Measurements from ENCODE around the gene KRTAP6-3.

The KRTAP6-3 gene

GRCh38 chr21:30592140-30592539 lies at the start of gene KRTAP6-3:
TSS of gene KRTAP6-3 (plus strand) at chr21:30592440. CDS start at chr21:30592446, 6 bp downstream.
- DNase-seq (ENCODE audit: low read depth in 2 of 2): no peak

GRCh38 chr21:30552782-30553181 lies 39.5 kb upstream of the KRTAP6-3 start:
- no peak for DNase-seq (ENCODE audit: low read depth in 2 of 2)

- no peak for DNase-seq (ENCODE audit: low read depth in 2 of 2)
Observed at GRCh38 chr21:30555095-30555494, 37.1 kb upstream of the KRTAP6-3 start.

GRCh38 chr21:30561264-30561895 lies 30.9 kb upstream of the KRTAP6-3 start, which contains the start of gene KRTAP19-7:
TSS of gene KRTAP19-7 (minus strand) at chr21:30561314. CDS start at chr21:30561289, 25 bp downstream.
- no peak for DNase-seq (ENCODE audit: low read depth in 2 of 2)

- DNase-seq (ENCODE audit: low read depth in 2 of 2): no peak
Observed at GRCh38 chr21:30561957-30562356, 30.3 kb upstream of the KRTAP6-3 start.

- no peak for DNase-seq (ENCODE audit: low read depth in 2 of 2)
Observed at GRCh38 chr21:30563072-30563471, 29.2 kb upstream of the KRTAP6-3 start.

GRCh38 chr21:30563630-30564029 lies 28.6 kb upstream of the KRTAP6-3 start:
- no peak for DNase-seq (ENCODE audit: low read depth in 2 of 2)

- DNase-seq (ENCODE audit: low read depth in 2 of 2): no peak
Observed at GRCh38 chr21:30567617-30568016, 24.6 kb upstream of the KRTAP6-3 start.

- DNase-seq (ENCODE audit: low read depth in 2 of 2): no peak
Observed at GRCh38 chr21:30577766-30578165, 14.5 kb upstream of the KRTAP6-3 start.

- no peak for DNase-seq (ENCODE audit: low read depth in 2 of 2)
Observed at GRCh38 chr21:30579346-30579745, 12.9 kb upstream of the KRTAP6-3 start.

- DNase-seq (ENCODE audit: low read depth in 2 of 2): no peak
Observed at GRCh38 chr21:30580132-30580531, 12.1 kb upstream of the KRTAP6-3 start.

- DNase-seq (ENCODE audit: low read depth in 2 of 2): no peak
Observed at GRCh38 chr21:30582870-30583269, 9.4 kb upstream of the KRTAP6-3 start.

GRCh38 chr21:30590297-30590696 lies 1.9 kb upstream of the KRTAP6-3 start, which contains the start of gene KRTAP22-2:
TSS of gene KRTAP22-2 (minus strand) at chr21:30590397.
- no peak for DNase-seq (ENCODE audit: low read depth in 2 of 2)

GRCh38 chr21:30598802-30599201 lies 6.6 kb downstream of the KRTAP6-3 start, which contains the start of gene KRTAP6-2:
TSS of gene KRTAP6-2 (minus strand) at chr21:30598902. CDS start at chr21:30598874, 28 bp downstream.
- no peak for DNase-seq (ENCODE audit: low read depth in 2 of 2)

GRCh38 chr21:30600787-30601186 lies 8.5 kb downstream of the KRTAP6-3 start, which contains the start of gene KRTAP22-1:
TSS of gene KRTAP22-1 (plus strand) at chr21:30601087.
- no peak for DNase-seq (ENCODE audit: low read depth in 2 of 2)

GRCh38 chr21:30605968-30606367 lies 13.7 kb downstream of the KRTAP6-3 start:
- no peak for DNase-seq (ENCODE audit: low read depth in 2 of 2)

GRCh38 chr21:30612132-30612531 lies 19.9 kb downstream of the KRTAP6-3 start:
- no peak for DNase-seq (ENCODE audit: low read depth in 2 of 2)

- no peak for DNase-seq (ENCODE audit: low read depth in 2 of 2)
Observed at GRCh38 chr21:30613836-30614235, 21.6 kb downstream of the KRTAP6-3 start, which contains the start of gene KRTAP6-1. TSS of gene KRTAP6-1 (minus strand) at chr21:30613930. CDS start at chr21:30613904, 26 bp downstream.

- no peak for DNase-seq (ENCODE audit: low read depth in 2 of 2)
Observed at GRCh38 chr21:30615199-30615598, 23.0 kb downstream of the KRTAP6-3 start.

- DNase-seq (ENCODE audit: low read depth in 2 of 2): no peak
Observed at GRCh38 chr21:30616125-30616524, 23.9 kb downstream of the KRTAP6-3 start, which contains the start of gene KRTAP20-1. TSS of gene KRTAP20-1 (plus strand) at chr21:30616425. CDS start at chr21:30616455, 30 bp downstream.

- no peak for DNase-seq (ENCODE audit: low read depth in 2 of 2)
Observed at GRCh38 chr21:30620080-30620479, 27.8 kb downstream of the KRTAP6-3 start.

GRCh38 chr21:30620522-30620921 lies 28.3 kb downstream of the KRTAP6-3 start, which contains the start of gene KRTAP20-4:
TSS of gene KRTAP20-4 (plus strand) at chr21:30620627.
- no peak for DNase-seq (ENCODE audit: low read depth in 2 of 2)

- no peak for DNase-seq (ENCODE audit: low read depth in 2 of 2)
Observed at GRCh38 chr21:30623362-30623761, 31.1 kb downstream of the KRTAP6-3 start.
